Liver (tissue), 9 donors: ENCODE results near the gene BCL2L13. TPM values are rescaled to one million over a fixed set of nuclear protein-coding genes. Genes with fewer than 3 reads are reported as not detected.

Experiments used
- DNase-seq: peaks from one replicate; pipeline ENCODE4 v3.0.0-alpha.2; 2017; ENCODE audit warnings: low spot score
- H3K27ac ChIP-seq, 2 donors: one replicate each; pipeline ENCODE4 v1.7.0; 2013; ENCODE audit warnings: inconsistent platforms in 2 of 2, low read length in 2 of 2, control low read depth in 1 of 2, low read depth in 1 of 2, mild to moderate bottlenecking in 1 of 2
- H3K27me3 ChIP-seq, 4 donors: one replicate each; pipeline versions ENCODE4 v1.6.1 to v1.7.0; 2013; ENCODE audit warnings: low read length in 3 of 4, inconsistent platforms in 1 of 4, mild to moderate bottlenecking in 1 of 4, moderate library complexity in 1 of 4; ENCODE audit not compliant: control insufficient read depth in 4 of 4, insufficient read depth in 4 of 4
- H3K36me3 ChIP-seq, 4 donors: one replicate each; pipeline versions ENCODE4 v1.6.1 to v1.7.0; 2013; ENCODE audit warnings: low read length in 3 of 4, mild to moderate bottlenecking in 3 of 4, low read depth in 1 of 4, moderate library complexity in 1 of 4; ENCODE audit not compliant: control insufficient read depth in 4 of 4, insufficient read depth in 3 of 4
- H3K4me1 ChIP-seq, 4 donors: one replicate each; pipeline versions ENCODE4 v1.6.1 to v1.7.0; 2013; ENCODE audit warnings: low read length in 3 of 4, mild to moderate bottlenecking in 3 of 4, moderate library complexity in 1 of 4; ENCODE audit not compliant: control insufficient read depth in 4 of 4, insufficient read depth in 4 of 4
- H3K4me3 ChIP-seq, 3 donors: one replicate each; pipeline versions ENCODE4 v1.6.1 to v1.7.0; 2013; ENCODE audit warnings: low read length in 3 of 3, control low read depth in 1 of 3, low read depth in 1 of 3, mild to moderate bottlenecking in 1 of 3
- H3K9ac ChIP-seq, 2 donors: one replicate each; pipeline ENCODE4 v1.7.0; 2013; ENCODE audit warnings: low read length in 2 of 2, mild to moderate bottlenecking in 2 of 2, moderate library complexity in 2 of 2, control low read depth in 1 of 2, low read depth in 1 of 2
- H3K9me3 ChIP-seq, 4 donors: one replicate each; pipeline versions ENCODE4 v1.6.1 to v1.7.0; 2013; ENCODE audit warnings: low read length in 3 of 4; ENCODE audit not compliant: control insufficient read depth in 4 of 4
- ATF3 ChIP-seq: IDR thresholded peaks from 2 replicates; pipeline ENCODE4 v1.6.1; 2016; ENCODE audit warnings: antibody characterized with exemption
- EGR1 ChIP-seq, 2 donors: IDR thresholded peaks; 2 replicates each; pipeline ENCODE4 v1.6.1; 2016 to 2018; ENCODE audit warnings: antibody characterized with exemption in 2 of 2, low read depth in 2 of 2
- FOXA1 ChIP-seq: IDR thresholded peaks from 2 replicates; pipeline ENCODE4 v1.6.1; 2016; ENCODE audit warnings: antibody characterized with exemption
- FOXA2 ChIP-seq: IDR thresholded peaks from 2 replicates; pipeline ENCODE4 v1.6.1; 2016; ENCODE audit warnings: antibody characterized with exemption
- GABPA ChIP-seq, 2 donors: IDR thresholded peaks in 1 of 2; conservative IDR thresholded peaks in 1 of 2; 2 replicates each; pipeline ENCODE4 v1.6.1; 2016; ENCODE audit warnings: antibody characterized with exemption in 2 of 2, mild to moderate bottlenecking in 1 of 2, moderate library complexity in 1 of 2
- HNF4A ChIP-seq, 2 donors: conservative IDR thresholded peaks; 2 replicates each; pipeline ENCODE4 v1.6.1; 2016; ENCODE audit warnings: antibody characterized with exemption in 2 of 2, mild to moderate bottlenecking in 2 of 2
- HNF4G ChIP-seq: IDR thresholded peaks from 2 replicates; pipeline ENCODE4 v1.6.1; 2016; ENCODE audit warnings: antibody characterized with exemption
- JUND ChIP-seq, 2 donors: IDR thresholded peaks; 2 replicates each; pipeline ENCODE4 v1.6.1; 2016; ENCODE audit warnings: antibody characterized with exemption in 2 of 2
- NR2F2 ChIP-seq: IDR thresholded peaks from 2 replicates; pipeline ENCODE4 v1.6.1; 2016; ENCODE audit warnings: antibody characterized with exemption
- RAD21 ChIP-seq, 2 donors: IDR thresholded peaks; 2 replicates each; pipeline ENCODE4 v1.6.1; 2016; ENCODE audit warnings: antibody characterized with exemption in 2 of 2, mild to moderate bottlenecking in 2 of 2
- REST ChIP-seq: IDR thresholded peaks from 2 replicates; pipeline ENCODE4 v1.6.1; 2016; ENCODE audit warnings: antibody characterized with exemption, mild to moderate bottlenecking
- RXRA ChIP-seq, 2 donors: IDR thresholded peaks; 2 replicates each; pipeline ENCODE4 v1.6.1; 2017 to 2018; ENCODE audit warnings: antibody characterized with exemption in 2 of 2, mild to moderate bottlenecking in 1 of 2
- SP1 ChIP-seq: IDR thresholded peaks from 2 replicates; pipeline ENCODE4 v1.6.1; 2018; ENCODE audit warnings: antibody characterized with exemption, mild to moderate bottlenecking
- TAF1 ChIP-seq: conservative IDR thresholded peaks from 2 replicates; pipeline ENCODE4 v1.6.1; 2016; ENCODE audit warnings: antibody characterized with exemption, mild to moderate bottlenecking
- YY1 ChIP-seq: IDR thresholded peaks from 2 replicates; pipeline ENCODE4 v1.6.1; 2016; ENCODE audit warnings: antibody characterized with exemption, mild to moderate bottlenecking
- WGBS: extraction: QIAGEN DNeasy Blood & Tissue Kit; methylation state at CpG from one replicate; pipeline ENCODE4 v1.1.7; 2013; 5-methylcytosine and 5-hydroxymethylcytosine counted together
- polyA plus RNA-seq, 2 donors: library from polyadenylated mRNA; stranded (reverse) in 1 of 2; unstranded in 1 of 2; fragments of 200-250 nt in 1 of 2; fragments of >200 nt in 1 of 2; fragmentation: Nextera tagmentation in 1 of 2; extraction: Ambion mirVana in 1 of 2; gene quantifications; one replicate each; pipeline versions ENCODE4 v1.2.1 to v1.2.3, GENCODE V29; 2013 to 2015
- total RNA-seq, 2 donors: library from RNA; depleted of rRNA; stranded (reverse); fragments of >200 nt; gene quantifications; one replicate each; pipeline ENCODE4 v1.2.3, GENCODE V29; 2014
- TF ChIP-seq, protein P1 (sequence below): IDR thresholded peaks from 2 replicates; pipeline ENCODE4 v1.6.1; 2016; ENCODE audit warnings: antibody characterized with exemption
- TF ChIP-seq, protein P2 (sequence below): IDR thresholded peaks from 2 replicates; pipeline ENCODE4 v1.6.1; 2016; ENCODE audit warnings: antibody characterized with exemption
- TF ChIP-seq, protein P3 (sequence below): fragments of 150-350 bp; IDR thresholded peaks from 2 replicates; pipeline ENCODE4 v1.5.1; 2017; ENCODE audit warnings: improper control_type of control experiment, low read depth, low read length; ENCODE audit not compliant: missing input control
- donor health status: healthy.
- donor health status: healthy.
- donor health status: healthy.
- donor health status: healthy.
- donor health status: healthy.

BCL2L13 gene
- total and polyA plus RNA-seq, 4 donors = 22.3 to 31.8 (median 24.5) TPM

GRCh38 chr22:17638182-17638431, 450 bp upstream of the BCL2L13 start:
- Histone ChIP-seq H3K9ac (peak overlapping the region; percentile 89 to 100), H3K27me3 (no peaks in the 10 kb centered on the region), H3K36me3 (peaks cover 0 to under 1% (median 0%) of the 10 kb centered on the region in 4 donors), H3K27ac (peak overlapping the region; percentile 97 to 100), H3K4me3 (peak overlapping the region; percentile 82 to 100 (median 83)), H3K9me3 (no peaks in the 10 kb centered on the region), H3K4me1 (peaks cover 4 to 15% (median 6%) of the 10 kb centered on the region in 4 donors)
- DNase-seq = no peak
- under 1% methylated on average over 10 of the region's 10 CpGs for WGBS
- TF ChIP-seq RXRA (IDR thresholded peaks at IDR 0.05) = no peak
- TF ChIP-seq FOXA1 = no peak
- no peak for TF ChIP-seq SP1
- TF ChIP-seq NR2F2 = no peak
- no peak for TF ChIP-seq RAD21 (IDR thresholded peaks at IDR 0.05)
- TF ChIP-seq, protein P1, sequence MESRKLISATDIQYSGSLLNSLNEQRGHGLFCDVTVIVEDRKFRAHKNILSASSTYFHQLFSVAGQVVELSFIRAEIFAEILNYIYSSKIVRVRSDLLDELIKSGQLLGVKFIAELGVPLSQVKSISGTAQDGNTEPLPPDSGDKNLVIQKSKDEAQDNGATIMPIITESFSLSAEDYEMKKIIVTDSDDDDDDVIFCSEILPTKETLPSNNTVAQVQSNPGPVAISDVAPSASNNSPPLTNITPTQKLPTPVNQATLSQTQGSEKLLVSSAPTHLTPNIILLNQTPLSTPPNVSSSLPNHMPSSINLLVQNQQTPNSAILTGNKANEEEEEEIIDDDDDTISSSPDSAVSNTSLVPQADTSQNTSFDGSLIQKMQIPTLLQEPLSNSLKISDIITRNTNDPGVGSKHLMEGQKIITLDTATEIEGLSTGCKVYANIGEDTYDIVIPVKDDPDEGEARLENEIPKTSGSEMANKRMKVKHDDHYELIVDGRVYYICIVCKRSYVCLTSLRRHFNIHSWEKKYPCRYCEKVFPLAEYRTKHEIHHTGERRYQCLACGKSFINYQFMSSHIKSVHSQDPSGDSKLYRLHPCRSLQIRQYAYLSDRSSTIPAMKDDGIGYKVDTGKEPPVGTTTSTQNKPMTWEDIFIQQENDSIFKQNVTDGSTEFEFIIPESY = no peak
- TF ChIP-seq YY1 = no peak
- no peak for TF ChIP-seq FOXA2
- TF ChIP-seq, protein P2, sequence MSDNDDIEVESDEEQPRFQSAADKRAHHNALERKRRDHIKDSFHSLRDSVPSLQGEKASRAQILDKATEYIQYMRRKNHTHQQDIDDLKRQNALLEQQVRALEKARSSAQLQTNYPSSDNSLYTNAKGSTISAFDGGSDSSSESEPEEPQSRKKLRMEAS = no peak
- no peak for TF ChIP-seq HNF4A (conservative IDR thresholded peaks at IDR 0.05)
- no peak for TF ChIP-seq GABPA (IDR thresholded peaks at IDR 0.05 in 1 of 2, conservative IDR thresholded peaks at IDR 0.05 in 1 of 2)
- no peak for TF ChIP-seq REST
- no peak for TF ChIP-seq TAF1
- no peak for TF ChIP-seq JUND (IDR thresholded peaks at IDR 0.05)
- TF ChIP-seq HNF4G = no peak
- no peak for TF ChIP-seq ATF3

GRCh38 chr22:17639247-17639741, 737 bp downstream of the BCL2L13 start:
- TF ChIP-seq YY1 = no peak
- TF ChIP-seq SP1 = peak; percentile 32
- TF ChIP-seq JUND (IDR thresholded peaks at IDR 0.05) = no peak
- TF ChIP-seq REST = peak; percentile 64
- peak; percentile 86 for TF ChIP-seq TAF1
- TF ChIP-seq FOXA1 = no peak
- TF ChIP-seq EGR1 (IDR thresholded peaks at IDR 0.05; ENCODE audit: low read depth in 2 of 2) = no peak
- TF ChIP-seq GABPA (IDR thresholded peaks at IDR 0.05 in 1 of 2, conservative IDR thresholded peaks at IDR 0.05 in 1 of 2) = no peak
- peak in 1 of 2 donors; percentile 7 for TF ChIP-seq RXRA (IDR thresholded peaks at IDR 0.05)
- TF ChIP-seq, protein P3, sequence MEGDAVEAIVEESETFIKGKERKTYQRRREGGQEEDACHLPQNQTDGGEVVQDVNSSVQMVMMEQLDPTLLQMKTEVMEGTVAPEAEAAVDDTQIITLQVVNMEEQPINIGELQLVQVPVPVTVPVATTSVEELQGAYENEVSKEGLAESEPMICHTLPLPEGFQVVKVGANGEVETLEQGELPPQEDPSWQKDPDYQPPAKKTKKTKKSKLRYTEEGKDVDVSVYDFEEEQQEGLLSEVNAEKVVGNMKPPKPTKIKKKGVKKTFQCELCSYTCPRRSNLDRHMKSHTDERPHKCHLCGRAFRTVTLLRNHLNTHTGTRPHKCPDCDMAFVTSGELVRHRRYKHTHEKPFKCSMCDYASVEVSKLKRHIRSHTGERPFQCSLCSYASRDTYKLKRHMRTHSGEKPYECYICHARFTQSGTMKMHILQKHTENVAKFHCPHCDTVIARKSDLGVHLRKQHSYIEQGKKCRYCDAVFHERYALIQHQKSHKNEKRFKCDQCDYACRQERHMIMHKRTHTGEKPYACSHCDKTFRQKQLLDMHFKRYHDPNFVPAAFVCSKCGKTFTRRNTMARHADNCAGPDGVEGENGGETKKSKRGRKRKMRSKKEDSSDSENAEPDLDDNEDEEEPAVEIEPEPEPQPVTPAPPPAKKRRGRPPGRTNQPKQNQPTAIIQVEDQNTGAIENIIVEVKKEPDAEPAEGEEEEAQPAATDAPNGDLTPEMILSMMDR = no peak
- peak; percentile 14 to 32 for TF ChIP-seq RAD21 (IDR thresholded peaks at IDR 0.05)
- no peak for TF ChIP-seq ATF3
- TF ChIP-seq HNF4G = no peak
- TF ChIP-seq FOXA2 = peak; percentile 42
- TF ChIP-seq, protein P2 = peak; percentile 12
- TF ChIP-seq HNF4A (conservative IDR thresholded peaks at IDR 0.05) = no peak
- peaks cover 4 to 15% (median 6%) of the 10 kb centered on the region in 4 donors for H3K4me1 ChIP-seq
- peak overlapping the region; percentile 82 to 100 (median 83) for H3K4me3 ChIP-seq
- H3K27ac ChIP-seq = peak overlapping the region; percentile 97 to 100
- H3K27me3 ChIP-seq = no peaks in the 10 kb centered on the region
- no peaks in the 10 kb centered on the region for H3K9me3 ChIP-seq
- WGBS = 2% methylated on average over 8 of the region's 8 CpGs
- no peaks in the 10 kb centered on the region for H3K36me3 ChIP-seq
- DNase-seq = peak; percentile 42
- peak overlapping the region; percentile 100 for H3K9ac ChIP-seq
